Left forelimb (tissue), 1 donor: ENCODE results near the gene ASXL2.

Source experiments
- DNase-seq: peaks from one replicate; pipeline ENCODE4 v3.0.0-alpha.2; 2018; ENCODE audit warnings: low spot score

Gene ASXL2

DNA sequence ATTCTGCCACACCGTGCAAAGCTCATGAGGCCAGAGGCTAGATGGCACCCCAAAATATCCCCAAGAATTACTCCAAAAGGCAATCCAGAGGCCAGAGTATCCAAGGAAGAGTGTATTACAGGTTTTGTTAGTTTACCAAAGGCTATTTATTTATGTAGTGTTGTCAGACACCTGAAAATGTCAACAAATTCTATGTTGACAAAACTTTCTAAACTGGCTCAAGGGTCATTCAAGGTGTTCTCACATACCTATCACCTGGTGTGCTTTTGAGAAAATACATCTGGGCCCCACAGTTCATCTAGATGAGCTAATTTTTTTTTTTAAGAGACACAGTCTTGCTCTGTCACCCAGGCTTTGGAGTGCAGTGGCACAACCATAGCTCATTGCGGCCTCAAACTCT, 192.5 kb downstream of the ASXL2 start:
- no peak for DNase-seq

DNA sequence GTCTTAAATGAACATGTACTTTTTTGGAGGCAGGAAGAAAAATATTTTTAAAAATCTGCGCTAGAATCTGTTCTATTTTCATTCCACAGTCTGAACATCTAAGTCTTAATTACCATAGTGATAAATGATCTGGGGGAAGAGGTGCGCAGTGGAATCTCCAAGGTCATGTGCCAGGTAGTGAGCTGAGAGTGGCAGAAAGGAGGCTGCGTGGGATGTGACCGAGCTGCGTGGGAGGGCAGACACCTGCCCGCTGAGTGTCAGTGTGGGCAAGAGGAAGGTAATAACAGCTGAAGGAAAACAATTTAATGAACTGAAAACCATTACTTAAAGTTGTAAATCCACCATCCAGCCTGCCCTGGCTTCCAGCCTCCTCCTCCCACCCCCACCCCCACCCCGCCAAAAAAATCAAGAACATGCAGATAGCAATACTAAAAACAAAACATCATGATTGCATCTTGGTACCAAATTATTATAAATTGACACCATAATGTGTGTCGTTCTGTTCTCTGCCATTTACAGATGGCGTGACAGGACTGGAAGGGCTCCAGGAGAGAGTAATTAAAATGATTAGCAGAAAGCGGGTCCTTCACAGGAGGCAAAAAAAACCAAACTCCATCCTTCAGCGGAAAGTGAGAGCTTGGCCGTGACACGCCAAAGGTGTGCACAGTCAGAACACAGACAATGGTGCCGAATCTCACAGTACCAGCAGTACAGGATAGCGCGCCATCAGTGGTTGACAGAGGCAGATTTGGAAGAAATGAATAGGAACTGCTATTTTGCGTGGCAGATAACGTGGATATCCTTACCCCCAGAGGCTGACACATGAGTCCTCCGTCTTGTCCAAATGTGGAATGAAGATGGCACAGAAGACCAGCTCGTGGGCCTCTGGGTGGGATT, 193.5 kb downstream of the ASXL2 start:
- no peak for DNase-seq
